PC-3 (cell line): Measurements from ENCODE around the gene IFT57.

Source experiments
- EZH2 ChIP-seq: fragments of 300-600 bp; sonication (generic); IDR thresholded peaks from one replicate; pipeline ENCODE4 v1.6.1; 2017; ENCODE audit warnings: antibody characterized with exemption, mild to moderate bottlenecking, low read length; ENCODE audit not compliant: unreplicated experiment
- EZH2phosphoT487 ChIP-seq: fragments of 300-600 bp; sonication (generic); IDR thresholded peaks from 2 replicates; pipeline ENCODE4 v1.6.1; 2018; ENCODE audit warnings: mild to moderate bottlenecking, antibody characterized with exemption, low read length, borderline replicate concordance

- TF ChIP-seq EZH2phosphoT487 (no peak), EZH2 (no peak)
Measured at GRCh38 chr3:108136561-108137459, 85.4 kb downstream of the IFT57 start.
